Measurements from ENCODE around the gene SP7. TPM values are rescaled to one million over a fixed set of nuclear protein-coding genes. Genes with fewer than 3 reads are reported as not detected.
A peak's percentile ranks its signal among the peaks of the same experiment; 100 is the strongest.

Gene SP7
- total RNA-seq, 1 experiment from 2014 or later = not detected

DNA sequence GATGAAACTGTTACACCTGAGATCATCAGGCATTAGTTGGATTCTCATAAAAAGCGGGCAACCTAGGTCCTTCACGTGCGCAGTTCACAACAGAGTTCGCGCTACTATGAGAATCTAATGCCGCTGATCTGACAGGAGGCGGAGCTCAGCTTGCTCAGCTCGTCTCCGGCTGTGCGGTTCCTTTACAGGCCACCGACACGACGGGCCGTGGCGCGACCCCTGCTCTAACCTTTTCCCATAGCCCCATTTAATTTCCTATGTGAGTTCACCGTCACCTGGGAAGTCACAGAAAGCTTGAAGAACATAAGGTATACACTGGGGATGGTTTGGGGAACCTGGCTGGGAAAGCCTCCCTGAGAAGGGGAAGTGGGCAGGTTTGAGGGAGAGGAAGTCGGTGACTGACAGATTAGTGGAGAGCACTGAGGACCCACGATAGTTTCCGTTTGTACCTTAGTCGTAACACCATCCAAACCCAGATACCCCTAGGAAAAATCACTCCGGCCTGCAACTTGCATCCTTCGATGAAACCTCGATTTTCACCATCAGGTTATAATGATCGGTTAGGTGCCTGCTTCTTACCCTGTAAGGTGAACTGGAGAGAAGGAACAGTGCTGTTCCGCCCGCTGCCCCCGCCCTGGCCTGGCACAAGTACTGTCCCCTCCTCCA, 11.9 kb downstream of the SP7 start:
- H2AFZ ChIP-seq = peak overlapping the region; percentile 88
- BruUV-seq (replicated peaks) = no TSS peak
- H3K79me2 ChIP-seq (ENCODE audit: low read depth) = 0 out of 2 replicates have a peak, but pooled peaks cover 7% of the 10 kb centered on the region
- intact Hi-C loops (cut with micrococcal nuclease; ENCODE audit: unreplicated experiment) = loop anchor here (1.0 to 10.0 kb wide), 3 partner anchors 97 to 881 kb away; partner anchors contain the start of gene ATP5MC2
- H4K20me1 ChIP-seq (ENCODE audit: insufficient read depth) = no peaks in the 10 kb centered on the region
- peaks cover 19% of the 10 kb centered on the region for H3F3A ChIP-seq (ENCODE audit: insufficient read depth, low read depth)
- H3K9me3 ChIP-seq (ENCODE audit: insufficient read depth, low read depth) = no peaks in the 10 kb centered on the region
- H3K4me1 ChIP-seq (replicated peaks; ENCODE audit: insufficient read depth) = peaks cover 16% of the 10 kb centered on the region
- TF ChIP-seq, protein P1, sequence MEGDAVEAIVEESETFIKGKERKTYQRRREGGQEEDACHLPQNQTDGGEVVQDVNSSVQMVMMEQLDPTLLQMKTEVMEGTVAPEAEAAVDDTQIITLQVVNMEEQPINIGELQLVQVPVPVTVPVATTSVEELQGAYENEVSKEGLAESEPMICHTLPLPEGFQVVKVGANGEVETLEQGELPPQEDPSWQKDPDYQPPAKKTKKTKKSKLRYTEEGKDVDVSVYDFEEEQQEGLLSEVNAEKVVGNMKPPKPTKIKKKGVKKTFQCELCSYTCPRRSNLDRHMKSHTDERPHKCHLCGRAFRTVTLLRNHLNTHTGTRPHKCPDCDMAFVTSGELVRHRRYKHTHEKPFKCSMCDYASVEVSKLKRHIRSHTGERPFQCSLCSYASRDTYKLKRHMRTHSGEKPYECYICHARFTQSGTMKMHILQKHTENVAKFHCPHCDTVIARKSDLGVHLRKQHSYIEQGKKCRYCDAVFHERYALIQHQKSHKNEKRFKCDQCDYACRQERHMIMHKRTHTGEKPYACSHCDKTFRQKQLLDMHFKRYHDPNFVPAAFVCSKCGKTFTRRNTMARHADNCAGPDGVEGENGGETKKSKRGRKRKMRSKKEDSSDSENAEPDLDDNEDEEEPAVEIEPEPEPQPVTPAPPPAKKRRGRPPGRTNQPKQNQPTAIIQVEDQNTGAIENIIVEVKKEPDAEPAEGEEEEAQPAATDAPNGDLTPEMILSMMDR (conservative IDR thresholded peaks at IDR 0.05) = no peak
- no peak for TF ChIP-seq EZH2 (IDR thresholded peaks at IDR 0.05; ENCODE audit: low read depth)
- H3K4me3 ChIP-seq = peak overlapping the region; percentile 59
- H3K27ac ChIP-seq = no peak overlapping the region
- no peaks in the 10 kb centered on the region for H3K27me3 ChIP-seq (ENCODE audit: insufficient read depth, low read depth)
- H3K4me2 ChIP-seq = peak overlapping the region; percentile 74
- CTCF ChIA-PET = interaction anchor here (0.7 to 1.9 kb wide), 3 partner anchors 19 to 97 kb away, joined by 3 to 7 read pairs (median 4); no protein-coding TSS in a partner anchor
- POLR2A ChIA-PET (ENCODE audit: unreplicated experiment) = interaction anchor here (0.7 kb wide), 2 partner anchors 152 to 154 kb away, joined by 4 to 5 read pairs; no protein-coding TSS in a partner anchor
- no peaks in the 10 kb centered on the region for H3K9me2 ChIP-seq (ENCODE audit: insufficient read depth)
- DNase-seq = no peak
- H3K36me3 ChIP-seq (ENCODE audit: low read depth) = no peaks in the 10 kb centered on the region

DNA sequence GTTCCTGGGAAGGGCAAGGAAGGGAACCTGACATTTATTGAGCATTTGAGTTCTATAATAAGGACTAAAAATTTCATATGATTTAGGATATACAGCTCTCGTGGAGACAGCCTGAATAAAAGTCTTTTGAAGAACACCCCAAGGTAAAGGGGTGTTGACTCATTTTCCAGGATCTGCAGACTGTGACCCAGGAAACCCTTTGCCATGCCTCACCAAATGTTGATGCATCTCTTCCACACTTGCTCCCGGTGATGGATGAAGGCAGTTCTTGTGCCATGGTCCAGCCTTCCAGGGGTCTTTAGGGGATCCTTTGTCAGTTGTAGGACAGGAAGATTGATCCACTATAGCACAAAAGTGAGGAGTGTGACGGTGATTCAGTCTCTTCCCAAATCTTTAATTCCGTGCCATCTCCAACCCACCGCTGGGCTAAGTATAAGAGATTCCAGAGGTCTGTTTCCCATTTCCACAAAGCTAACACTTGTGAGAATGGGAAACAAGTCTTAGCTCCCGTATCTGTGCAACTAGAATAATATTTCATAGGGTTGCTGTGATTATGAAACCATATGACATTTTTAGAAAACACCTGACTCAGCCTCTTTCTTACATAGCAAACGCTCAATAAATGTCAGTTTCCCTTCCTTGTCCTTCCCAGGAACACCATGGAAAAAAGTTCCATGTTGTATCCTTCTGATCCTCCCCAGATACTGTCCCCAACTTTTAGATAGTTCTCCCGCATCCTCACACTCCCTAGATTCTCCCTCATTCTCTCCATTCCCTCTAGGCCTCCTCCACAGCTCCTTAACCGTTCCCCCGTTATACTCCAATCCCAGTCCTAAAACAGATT, 15.6 kb downstream of the SP7 start:
- no peaks in the 10 kb centered on the region for H3K9me3 ChIP-seq (ENCODE audit: insufficient read depth, low read depth)
- TF ChIP-seq, protein P1 (conservative IDR thresholded peaks at IDR 0.05) = no peak
- no peak for TF ChIP-seq EZH2 (IDR thresholded peaks at IDR 0.05; ENCODE audit: low read depth)
- H2AFZ ChIP-seq = peak overlapping the region; percentile 79
- no peak for DNase-seq
- POLR2A ChIA-PET (ENCODE audit: unreplicated experiment) = interaction anchor here (0.5 to 1.2 kb wide), 14 partner anchors 7 to 1176 kb away, joined by 3 to 15 read pairs (median 4); partner anchors contain the start of genes SP1 and TARBP2
- H3K9me2 ChIP-seq (ENCODE audit: insufficient read depth) = no peaks in the 10 kb centered on the region
- intact Hi-C loops (cut with micrococcal nuclease; ENCODE audit: unreplicated experiment) = loop anchor here (1.0 to 10.0 kb wide), 7 partner anchors 21 to 884 kb away; partner anchors contain the start of genes ATP5MC2, MYG1, PFDN5 and TARBP2
- CTCF ChIA-PET = interaction anchor here (0.5 to 2.5 kb wide), 25 partner anchors 21 to 839 kb away, joined by 3 to 20 read pairs (median 4); partner anchors contain the start of genes CSAD, ESPL1, MYG1 and PFDN5
- 0 out of 2 replicates have a peak, but pooled peaks cover 7% of the 10 kb centered on the region for H3K79me2 ChIP-seq (ENCODE audit: low read depth)
- peaks cover 16% of the 10 kb centered on the region for H3K4me1 ChIP-seq (replicated peaks; ENCODE audit: insufficient read depth)
- H3K27ac ChIP-seq = peak overlapping the region; percentile 56
- H3F3A ChIP-seq (ENCODE audit: insufficient read depth, low read depth) = peaks cover 13% of the 10 kb centered on the region; the same call in 1 of the 2 replicates
- no peaks in the 10 kb centered on the region for H4K20me1 ChIP-seq (ENCODE audit: insufficient read depth)
- peak overlapping the region; percentile 98 for H3K4me2 ChIP-seq
- H3K27me3 ChIP-seq (ENCODE audit: insufficient read depth, low read depth) = no peaks in the 10 kb centered on the region
- BruUV-seq (replicated peaks) = TSS peak; percentile 46
- H3K4me3 ChIP-seq = peak overlapping the region; percentile 87
- no peaks in the 10 kb centered on the region for H3K36me3 ChIP-seq (ENCODE audit: low read depth)

DNA sequence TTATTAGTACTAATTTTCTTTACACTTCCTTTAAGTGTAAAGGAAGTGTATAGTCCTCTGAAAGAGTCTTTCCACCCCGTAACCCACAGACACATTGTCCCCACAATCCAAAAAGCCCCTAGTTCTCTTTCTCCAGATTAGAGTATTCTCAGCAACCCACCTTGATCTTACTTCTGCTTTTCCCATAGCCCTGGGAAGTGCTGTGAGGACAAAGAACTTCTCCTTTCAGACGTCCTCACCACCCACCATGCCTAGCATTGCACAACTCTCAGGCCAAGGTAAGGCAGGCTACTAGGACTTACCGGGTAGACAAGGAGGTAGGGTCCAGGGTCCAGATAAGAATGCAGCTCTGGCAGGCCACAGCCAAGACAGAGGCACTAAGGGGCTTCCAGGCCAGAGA, 22.2 kb downstream of the SP7 start:
- TF ChIP-seq EZH2 (IDR thresholded peaks at IDR 0.05; ENCODE audit: low read depth) = no peak
- Histone ChIP-seq H4K20me1 (ENCODE audit: insufficient read depth) (no peaks in the 10 kb centered on the region), H3K9me2 (ENCODE audit: insufficient read depth) (no peaks in the 10 kb centered on the region), H3K4me1 (replicated peaks; ENCODE audit: insufficient read depth) (no peaks in the 10 kb centered on the region), H3K4me3 (no peak overlapping the region), H3K79me2 (ENCODE audit: low read depth) (no peaks in the 10 kb centered on the region), H3K4me2 (no peak overlapping the region), H3F3A (ENCODE audit: insufficient read depth, low read depth) (no peaks in the 10 kb centered on the region), H3K9me3 (ENCODE audit: insufficient read depth, low read depth) (no peaks in the 10 kb centered on the region), H3K27me3 (ENCODE audit: insufficient read depth, low read depth) (no peaks in the 10 kb centered on the region), H3K36me3 (ENCODE audit: low read depth) (no peaks in the 10 kb centered on the region; the same call in 1 of the 2 replicates), H3K27ac (no peak overlapping the region), H2AFZ (no peak overlapping the region)
- BruUV-seq (replicated peaks) = no TSS peak
- POLR2A ChIA-PET (ENCODE audit: unreplicated experiment) = no interaction called here
- intact Hi-C loops (cut with micrococcal nuclease; ENCODE audit: unreplicated experiment) = no loop called here
- no peak for DNase-seq
- CTCF ChIA-PET = no interaction called here

All from PC-9 (cell line).